SK-N-SH (cell line): ENCODE results near the gene TBX6. TPM values are rescaled to one million over a fixed set of nuclear protein-coding genes. Genes with fewer than 3 reads are reported as not detected.
A peak's percentile ranks its signal among the peaks of the same experiment; 100 is the strongest.

ENCODE experiments used
- CTCF ChIA-PET: fragments of 300-600, 350-600 bp; formaldehyde crosslinking; extraction: SDS; loops from one replicate; lab custom pipeline; 2021; lab: Yijun Ruan, JAX
- POLR2A ChIA-PET: fragments of 350-600 bp; sonication (Branson Sonifier 250); formaldehyde crosslinking; extraction: SDS; loops from one replicate; lab custom pipeline; 2020; ENCODE audit warnings: antibody characterized with exemption, inconsistent platforms; lab: Yijun Ruan, JAX
- DNase-seq: peaks from one replicate; pipeline ENCODE4 v3.0.0; 2012
- H2AFZ ChIP-seq: fragments of 200-600 bp; sonication (generic); 2 replicates; pipeline ENCODE4 v1.8.1; 2016; ENCODE audit warnings: antibody characterized with exemption, mild to moderate bottlenecking, low read depth
- H3F3A ChIP-seq: fragments of 200-600 bp; sonication (generic); replicated peaks from 2 replicates; pipeline ENCODE3; 2016; ENCODE audit warnings: antibody characterized with exemption, mild to moderate bottlenecking; ENCODE audit not compliant: insufficient read depth
- H3K27ac ChIP-seq, 2 experiments: fragments of 200-500 bp in 1 of 2; fragments of 200-600 bp in 1 of 2; sonication (Bioruptor generic) in 1 of 2; sonication (generic), shearing (Covaris generic) in 1 of 2; 2 replicates each; pipeline versions ENCODE4 v1.5.1 to v1.6.1; 2014 to 2016; ENCODE audit warnings: low read depth in 2 of 2, inconsistent platforms in 1 of 2, low read length in 1 of 2, mild to moderate bottlenecking in 1 of 2, mixed read lengths in 1 of 2
- H3K27me3 ChIP-seq: fragments of 200-600 bp; sonication (generic), shearing (Covaris generic); 2 replicates; pipeline ENCODE4 v1.6.1; 2016; ENCODE audit warnings: mixed run types; ENCODE audit not compliant: insufficient read depth
- H3K36me3 ChIP-seq, 2 experiments: fragments of 200-500 bp in 1 of 2; fragments of 200-600 bp in 1 of 2; sonication (Bioruptor generic) in 1 of 2; sonication (generic) in 1 of 2; replicated peaks in 1 of 2; 2 replicates each; pipeline versions ENCODE3 to v1.5.1; 2014 to 2016; ENCODE audit warnings: low read length in 1 of 2, mild to moderate bottlenecking in 1 of 2; ENCODE audit not compliant: insufficient read depth in 2 of 2, control insufficient read depth in 1 of 2
- H3K4me1 ChIP-seq, 2 experiments: fragments of 200-500 bp in 1 of 2; fragments of 200-600 bp in 1 of 2; sonication (Bioruptor generic) in 1 of 2; sonication (generic), shearing (Covaris generic) in 1 of 2; 2 replicates each; pipeline versions ENCODE4 v1.5.1 to v1.6.1; 2014 to 2016; ENCODE audit warnings: low read depth in 1 of 2, low read length in 1 of 2, mixed run types in 1 of 2; ENCODE audit not compliant: insufficient read depth in 2 of 2, control insufficient read depth in 1 of 2
- H3K4me2 ChIP-seq: fragments of 200-600 bp; sonication (generic), shearing (Covaris generic); 2 replicates; pipeline ENCODE4 v1.6.1; 2017; ENCODE audit warnings: mixed run types
- H3K4me3 ChIP-seq, 2 experiments: fragments of 200-500 bp in 1 of 2; fragments of 200-600 bp in 1 of 2; sonication (Bioruptor generic) in 1 of 2; sonication (generic), shearing (Covaris generic) in 1 of 2; 2 replicates each; pipeline versions ENCODE4 v1.5.1 to v1.8.1; 2014 to 2016; ENCODE audit warnings: low read depth in 2 of 2, inconsistent platforms in 1 of 2, low read length in 1 of 2, mild to moderate bottlenecking in 1 of 2, mixed read lengths in 1 of 2, moderate library complexity in 1 of 2
- H3K79me2 ChIP-seq: fragments of 200-600 bp; sonication (generic); 2 replicates; pipeline ENCODE4 v1.8.1; 2017; ENCODE audit warnings: mild to moderate bottlenecking; ENCODE audit not compliant: insufficient read depth
- H3K9ac ChIP-seq: fragments of 200-600 bp; sonication (generic); 2 replicates; pipeline ENCODE4 v1.6.1; 2017; ENCODE audit warnings: mixed run types
- H3K9me2 ChIP-seq: fragments of 200-600 bp; sonication (generic); 2 replicates; pipeline ENCODE4 v1.6.1; 2017; ENCODE audit warnings: mixed run types
- H3K9me3 ChIP-seq: fragments of 200-600 bp; sonication (generic); 2 replicates; pipeline ENCODE4 v1.6.1; 2017; ENCODE audit warnings: mixed run types, mild to moderate bottlenecking, moderate library complexity
- H4K20me1 ChIP-seq: fragments of 200-600 bp; sonication (generic); 2 replicates; pipeline ENCODE4 v1.6.1; 2017; ENCODE audit warnings: mild to moderate bottlenecking, mixed run types; ENCODE audit not compliant: insufficient read depth
- EP300 ChIP-seq, 2 experiments: IDR thresholded peaks; 2 replicates each; pipeline versions ENCODE4 v1.4.0 to v1.6.1; 2012; ENCODE audit warnings: borderline replicate concordance in 1 of 2, low read depth in 1 of 2, low read length in 1 of 2
- EZH2phosphoT487 ChIP-seq: fragments of 200-600 bp; sonication (generic); IDR thresholded peaks from 2 replicates; pipeline ENCODE4 v1.6.1; 2017; ENCODE audit warnings: low read depth, mixed run types, mild to moderate bottlenecking, antibody characterized with exemption, moderate library complexity, borderline replicate concordance
- FOSL2 ChIP-seq: IDR thresholded peaks from 2 replicates; pipeline ENCODE4 v1.4.0; 2012; ENCODE audit warnings: low read depth, mild to moderate bottlenecking, moderate library complexity, borderline replicate concordance
- FOXJ3 ChIP-seq: sonication (generic); formaldehyde crosslinking; IDR thresholded peaks from 2 replicates; pipeline ENCODE4 v1.5.1; 2020; ENCODE audit warnings: mild to moderate bottlenecking, missing genetic modification reagents
- GATA2 ChIP-seq: sonication (generic); formaldehyde crosslinking; IDR thresholded peaks from 2 replicates; pipeline ENCODE4 v1.5.0; 2020; ENCODE audit warnings: mild to moderate bottlenecking, missing genetic modification reagents
- JUND ChIP-seq: IDR thresholded peaks from 2 replicates; pipeline ENCODE4 v1.4.0; 2012
- MEF2A ChIP-seq: IDR thresholded peaks from 2 replicates; pipeline ENCODE4 v1.4.0; 2012; ENCODE audit warnings: low read depth, borderline replicate concordance
- NFIC ChIP-seq: IDR thresholded peaks from 2 replicates; pipeline ENCODE4 v1.4.0; 2012; ENCODE audit warnings: borderline replicate concordance
- NRF1 ChIP-seq: IDR thresholded peaks from 2 replicates; pipeline ENCODE4 v1.6.1; 2012; ENCODE audit warnings: low read depth, mild to moderate bottlenecking, low read length
- POLR2AphosphoS5 ChIP-seq: IDR thresholded peaks from 2 replicates; pipeline ENCODE4 v1.6.1; 2012; ENCODE audit warnings: low read depth, low read length
- RCOR1 ChIP-seq: fragments of 150-350 bp; IDR thresholded peaks from 2 replicates; pipeline ENCODE4 v1.6.1; 2017; ENCODE audit warnings: antibody characterized with exemption, low read length
- RFX5 ChIP-seq: IDR thresholded peaks from 2 replicates; pipeline ENCODE4 v1.6.1; 2012; ENCODE audit warnings: mild to moderate bottlenecking, improper control_type of control experiment, low read length
- RXRA ChIP-seq: IDR thresholded peaks from 2 replicates; pipeline ENCODE4 v1.4.0; 2012; ENCODE audit warnings: low read depth, mild to moderate bottlenecking, borderline replicate concordance
- SMC3 ChIP-seq: IDR thresholded peaks from 2 replicates; pipeline ENCODE4 v1.6.1; 2012; ENCODE audit warnings: low read depth, low read length, improper control_type of control experiment
- TEAD4 ChIP-seq: IDR thresholded peaks from 2 replicates; pipeline ENCODE4 v1.4.0; 2012; ENCODE audit warnings: mild to moderate bottlenecking, borderline replicate concordance; ENCODE audit not compliant: insufficient read depth
- WGBS: methylation state at CpG from one replicate; pipeline ENCODE4 v1.1.6; 2017; ENCODE audit warnings: low lambda C conversion rate; 5-methylcytosine and 5-hydroxymethylcytosine counted together
- polyA plus RNA-seq, 3 experiments: library from polyadenylated mRNA; depleted of rRNA; stranded (reverse); fragments of >200 nt; gene quantifications; 2 replicates each; pipeline ENCODE4 v1.2.3, GENCODE V29; 2012
- TF ChIP-seq, protein P1 (sequence below): fragments of 150-350 bp; IDR thresholded peaks from 2 replicates; pipeline ENCODE4 v1.6.1; 2017; ENCODE audit warnings: antibody characterized with exemption, low read length, low read depth, borderline replicate concordance
- TF ChIP-seq, protein P2 (sequence below): IDR thresholded peaks from 2 replicates; pipeline ENCODE4 v1.4.0; 2012; ENCODE audit warnings: low read depth, borderline replicate concordance
- TF ChIP-seq, protein P3 (sequence below): IDR thresholded peaks from 2 replicates; pipeline ENCODE4; 2012
- TF ChIP-seq, protein P4 (sequence below): fragments of 200-600 bp; sonication (generic); IDR thresholded peaks from 2 replicates; pipeline ENCODE4 v1.6.1; 2017; ENCODE audit warnings: antibody characterized with exemption, mild to moderate bottlenecking, moderate library complexity
- TF ChIP-seq, protein P5 (sequence below): IDR thresholded peaks from 2 replicates; pipeline ENCODE4 v1.4.0; 2012; ENCODE audit warnings: low read depth
- TF ChIP-seq, protein P6 (sequence below): IDR thresholded peaks from 2 replicates; pipeline ENCODE4 v1.4.0; 2012; ENCODE audit warnings: low read depth, borderline replicate concordance

Gene TBX6
- polyA plus RNA-seq, 1 of the 3 experiments (the other 2 are of a cell fraction): 0.18 TPM

DNA sequence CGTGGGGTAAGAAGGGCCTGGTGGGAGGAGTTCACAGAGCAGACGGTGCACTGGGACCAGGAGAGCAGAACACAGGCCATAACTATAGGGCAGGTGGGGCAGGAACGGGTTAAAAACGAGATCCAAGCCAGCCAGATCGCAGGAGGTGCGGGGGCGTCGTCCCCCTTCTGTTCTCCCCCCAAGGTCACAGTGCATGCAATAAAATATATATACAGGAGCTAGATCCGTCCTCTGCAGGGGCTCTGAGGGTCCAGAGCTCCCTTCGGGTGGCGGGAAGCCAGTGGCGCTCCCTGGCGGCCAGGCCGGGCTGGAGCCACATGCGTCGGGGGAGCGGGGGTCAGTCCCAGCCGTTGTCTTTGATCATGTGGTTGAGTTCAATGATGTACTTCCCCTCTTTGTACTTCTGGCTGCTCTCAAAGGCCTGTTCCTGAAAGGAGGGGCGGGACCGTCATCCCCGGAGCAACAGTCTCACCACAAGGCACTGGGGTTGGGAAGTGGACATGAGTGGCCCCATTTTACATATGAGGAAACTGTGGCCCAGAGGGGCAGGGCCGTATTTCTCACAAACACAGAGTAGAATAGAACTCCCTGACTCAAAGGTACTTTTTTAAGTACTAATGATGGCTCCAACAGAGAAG lies 768 bp upstream of the TBX6 start (continued):
- no peak for TF ChIP-seq EZH2phosphoT487
- TF ChIP-seq, protein P1, sequence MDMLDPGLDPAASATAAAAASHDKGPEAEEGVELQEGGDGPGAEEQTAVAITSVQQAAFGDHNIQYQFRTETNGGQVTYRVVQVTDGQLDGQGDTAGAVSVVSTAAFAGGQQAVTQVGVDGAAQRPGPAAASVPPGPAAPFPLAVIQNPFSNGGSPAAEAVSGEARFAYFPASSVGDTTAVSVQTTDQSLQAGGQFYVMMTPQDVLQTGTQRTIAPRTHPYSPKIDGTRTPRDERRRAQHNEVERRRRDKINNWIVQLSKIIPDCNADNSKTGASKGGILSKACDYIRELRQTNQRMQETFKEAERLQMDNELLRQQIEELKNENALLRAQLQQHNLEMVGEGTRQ: no peak
- no peak for TF ChIP-seq NRF1
- peak; percentile 63 for TF ChIP-seq RCOR1
- TF ChIP-seq, protein P2, sequence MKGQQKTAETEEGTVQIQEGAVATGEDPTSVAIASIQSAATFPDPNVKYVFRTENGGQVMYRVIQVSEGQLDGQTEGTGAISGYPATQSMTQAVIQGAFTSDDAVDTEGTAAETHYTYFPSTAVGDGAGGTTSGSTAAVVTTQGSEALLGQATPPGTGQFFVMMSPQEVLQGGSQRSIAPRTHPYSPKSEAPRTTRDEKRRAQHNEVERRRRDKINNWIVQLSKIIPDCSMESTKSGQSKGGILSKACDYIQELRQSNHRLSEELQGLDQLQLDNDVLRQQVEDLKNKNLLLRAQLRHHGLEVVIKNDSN: no peak; the same call in 1 of the 2 replicates
- TF ChIP-seq, all 33 proteins: peak for 9

DNA sequence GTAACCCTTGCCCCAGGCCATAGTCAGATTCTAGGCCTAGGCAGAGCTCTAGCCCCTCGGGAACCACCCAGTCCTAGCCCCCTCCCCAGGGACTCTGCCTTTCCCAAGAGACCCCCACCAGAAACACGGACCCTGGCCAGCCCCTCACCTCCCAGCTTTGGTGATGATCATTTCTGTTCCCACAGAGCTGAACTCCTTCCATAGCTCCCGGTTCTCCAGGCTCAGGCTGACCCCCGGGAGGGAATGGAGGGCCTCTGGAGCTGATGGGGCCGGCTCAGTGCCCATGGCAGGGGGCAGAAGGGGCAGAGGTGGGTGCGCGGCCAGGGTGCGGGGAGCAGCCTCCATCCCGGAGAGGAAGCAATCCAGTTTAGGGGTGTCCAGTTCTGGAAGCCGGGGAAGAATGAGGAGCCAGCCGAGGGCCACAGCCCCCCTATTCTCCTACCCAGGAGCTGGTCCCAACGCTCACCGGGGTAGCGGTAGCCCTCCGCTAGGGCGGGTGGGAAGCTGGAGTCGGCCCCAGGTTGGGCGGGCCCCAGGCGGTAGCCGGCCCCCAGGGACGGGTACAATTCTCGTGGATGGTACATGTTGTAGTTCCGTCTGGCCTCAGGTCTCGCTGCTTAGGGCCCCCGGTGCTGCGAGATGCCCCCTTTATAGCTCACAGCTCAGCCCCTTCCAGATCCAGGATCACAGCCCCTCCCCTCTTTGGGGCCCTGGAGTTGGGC lies 953 bp downstream of the TBX6 start:
- Histone ChIP-seq H3F3A (peaks cover 31% of the 10 kb centered on the region), H3K79me2 (peaks cover 4% of the 10 kb centered on the region; the same call in 1 of the 2 replicates), H3K27ac (no peak overlapping the region; a peak in 1 of 4 replicates), H3K4me1 (peaks cover 5 to 30% of the 10 kb centered on the region in 2 experiments; a peak in 2 of 4 replicates), H3K36me3 (peaks cover 0 to under 1% of the 10 kb centered on the region in 2 experiments), H3K9ac (no peak overlapping the region), H3K9me3 (no peaks in the 10 kb centered on the region), H3K27me3 (no peaks in the 10 kb centered on the region), H3K4me3 (no peak overlapping the region), H3K9me2 (no peaks in the 10 kb centered on the region), H3K4me2 (peak overlapping the region; percentile 92; the same call in 1 of the 2 replicates), H4K20me1 (no peaks in the 10 kb centered on the region), H2AFZ (no peak overlapping the region)
- ChIA-PET CTCF (interaction anchor here (1.0 to 5.5 kb wide), 18 partner anchors 9 to 327 kb away, joined by 3 to 68 read pairs (median 9); partner anchors contain the start of genes ALDOA, GDPD3, MAPK3 and PPP4C), POLR2A (interaction anchor here (1.0 to 6.9 kb wide), 2 partner anchors 11 to 26 kb away, joined by 3 to 57 read pairs; partner anchors contain the start of gene ALDOA)
- 91% methylated on average over 12 of the region's 26 CpGs for WGBS
- TF ChIP-seq FOXJ3 (CRISPR knock-in tag): no peak
- TF ChIP-seq, protein P3, sequence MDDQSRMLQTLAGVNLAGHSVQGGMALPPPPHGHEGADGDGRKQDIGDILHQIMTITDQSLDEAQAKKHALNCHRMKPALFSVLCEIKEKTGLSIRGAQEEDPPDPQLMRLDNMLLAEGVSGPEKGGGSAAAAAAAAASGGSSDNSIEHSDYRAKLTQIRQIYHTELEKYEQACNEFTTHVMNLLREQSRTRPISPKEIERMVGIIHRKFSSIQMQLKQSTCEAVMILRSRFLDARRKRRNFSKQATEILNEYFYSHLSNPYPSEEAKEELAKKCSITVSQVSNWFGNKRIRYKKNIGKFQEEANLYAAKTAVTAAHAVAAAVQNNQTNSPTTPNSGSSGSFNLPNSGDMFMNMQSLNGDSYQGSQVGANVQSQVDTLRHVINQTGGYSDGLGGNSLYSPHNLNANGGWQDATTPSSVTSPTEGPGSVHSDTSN: no peak
- TF ChIP-seq, protein P4, sequence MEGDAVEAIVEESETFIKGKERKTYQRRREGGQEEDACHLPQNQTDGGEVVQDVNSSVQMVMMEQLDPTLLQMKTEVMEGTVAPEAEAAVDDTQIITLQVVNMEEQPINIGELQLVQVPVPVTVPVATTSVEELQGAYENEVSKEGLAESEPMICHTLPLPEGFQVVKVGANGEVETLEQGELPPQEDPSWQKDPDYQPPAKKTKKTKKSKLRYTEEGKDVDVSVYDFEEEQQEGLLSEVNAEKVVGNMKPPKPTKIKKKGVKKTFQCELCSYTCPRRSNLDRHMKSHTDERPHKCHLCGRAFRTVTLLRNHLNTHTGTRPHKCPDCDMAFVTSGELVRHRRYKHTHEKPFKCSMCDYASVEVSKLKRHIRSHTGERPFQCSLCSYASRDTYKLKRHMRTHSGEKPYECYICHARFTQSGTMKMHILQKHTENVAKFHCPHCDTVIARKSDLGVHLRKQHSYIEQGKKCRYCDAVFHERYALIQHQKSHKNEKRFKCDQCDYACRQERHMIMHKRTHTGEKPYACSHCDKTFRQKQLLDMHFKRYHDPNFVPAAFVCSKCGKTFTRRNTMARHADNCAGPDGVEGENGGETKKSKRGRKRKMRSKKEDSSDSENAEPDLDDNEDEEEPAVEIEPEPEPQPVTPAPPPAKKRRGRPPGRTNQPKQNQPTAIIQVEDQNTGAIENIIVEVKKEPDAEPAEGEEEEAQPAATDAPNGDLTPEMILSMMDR: no peak
- TF ChIP-seq MEF2A: no peak
- TF ChIP-seq NRF1: no peak
- no peak for TF ChIP-seq POLR2AphosphoS5
- no peak for TF ChIP-seq EP300 (IDR thresholded peaks at IDR 0.05; ENCODE audit: borderline replicate concordance in 1 of 2, low read depth in 1 of 2, low read length in 1 of 2)
- no peak for TF ChIP-seq RFX5
- TF ChIP-seq, protein P5, sequence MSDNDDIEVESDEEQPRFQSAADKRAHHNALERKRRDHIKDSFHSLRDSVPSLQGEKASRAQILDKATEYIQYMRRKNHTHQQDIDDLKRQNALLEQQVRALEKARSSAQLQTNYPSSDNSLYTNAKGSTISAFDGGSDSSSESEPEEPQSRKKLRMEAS: no peak
- TF ChIP-seq SMC3: no peak
- TF ChIP-seq, protein P1: no peak
- no peak for TF ChIP-seq NFIC
- no peak for TF ChIP-seq RCOR1
- no peak for TF ChIP-seq JUND
- TF ChIP-seq GATA2: no peak
- TF ChIP-seq RXRA: no peak
- TF ChIP-seq TEAD4: no peak
- TF ChIP-seq, protein P6, sequence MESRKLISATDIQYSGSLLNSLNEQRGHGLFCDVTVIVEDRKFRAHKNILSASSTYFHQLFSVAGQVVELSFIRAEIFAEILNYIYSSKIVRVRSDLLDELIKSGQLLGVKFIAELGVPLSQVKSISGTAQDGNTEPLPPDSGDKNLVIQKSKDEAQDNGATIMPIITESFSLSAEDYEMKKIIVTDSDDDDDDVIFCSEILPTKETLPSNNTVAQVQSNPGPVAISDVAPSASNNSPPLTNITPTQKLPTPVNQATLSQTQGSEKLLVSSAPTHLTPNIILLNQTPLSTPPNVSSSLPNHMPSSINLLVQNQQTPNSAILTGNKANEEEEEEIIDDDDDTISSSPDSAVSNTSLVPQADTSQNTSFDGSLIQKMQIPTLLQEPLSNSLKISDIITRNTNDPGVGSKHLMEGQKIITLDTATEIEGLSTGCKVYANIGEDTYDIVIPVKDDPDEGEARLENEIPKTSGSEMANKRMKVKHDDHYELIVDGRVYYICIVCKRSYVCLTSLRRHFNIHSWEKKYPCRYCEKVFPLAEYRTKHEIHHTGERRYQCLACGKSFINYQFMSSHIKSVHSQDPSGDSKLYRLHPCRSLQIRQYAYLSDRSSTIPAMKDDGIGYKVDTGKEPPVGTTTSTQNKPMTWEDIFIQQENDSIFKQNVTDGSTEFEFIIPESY: no peak
- TF ChIP-seq FOSL2: no peak
- no peak for DNase-seq
